ENCODE results near the gene PTPRQ.
"Not testable (repeated sequence)": the region's sequence is repeated elsewhere in the genome, so short reads cannot be mapped to it uniquely, and the experiment has no call there.

Gene PTPRQ

GRCh38 chr12:80648881-80649280 is 204.8 kb downstream of the PTPRQ start:
- Histone ChIP-seq H3K4me3 (ENCODE audit: low read length) (no peak overlapping the region), H3K9me3 (ENCODE audit: control insufficient read depth, low read depth, low read length) (no peaks in the 10 kb centered on the region), H3K27ac (ENCODE audit: low read length) (no peak overlapping the region), H3K4me1 (ENCODE audit: control insufficient read depth, low read depth, low read length) (no peaks in the 10 kb centered on the region), H3K9ac (ENCODE audit: low read length) (no peak overlapping the region), H3K36me3 (ENCODE audit: control insufficient read depth, low read depth, low read length) (no peaks in the 10 kb centered on the region), H3K27me3 (ENCODE audit: control insufficient read depth, insufficient read depth, low read length) (no peaks in the 10 kb centered on the region)

GRCh38 chr12:80655751-80656150 is 211.7 kb downstream of the PTPRQ start:
- H3K4me3 ChIP-seq (ENCODE audit: low read length) = no peak overlapping the region
- H3K27me3 ChIP-seq (ENCODE audit: control insufficient read depth, insufficient read depth, low read length) = no peaks in the 10 kb centered on the region
- no peak overlapping the region for H3K27ac ChIP-seq (ENCODE audit: low read length)
- H3K9ac ChIP-seq (ENCODE audit: low read length) = no peak overlapping the region
- H3K4me1 ChIP-seq (ENCODE audit: control insufficient read depth, low read depth, low read length) = no peaks in the 10 kb centered on the region
- H3K9me3 ChIP-seq (ENCODE audit: control insufficient read depth, low read depth, low read length) = no peaks in the 10 kb centered on the region
- H3K36me3 ChIP-seq (ENCODE audit: control insufficient read depth, low read depth, low read length) = no peaks in the 10 kb centered on the region

GRCh38 chr12:80659512-80660063 is 215.6 kb downstream of the PTPRQ start:
- no peaks in the 10 kb centered on the region for H3K9me3 ChIP-seq (ENCODE audit: control insufficient read depth, low read depth, low read length)
- no peaks in the 10 kb centered on the region for H3K4me1 ChIP-seq (ENCODE audit: control insufficient read depth, low read depth, low read length)
- no peak overlapping the region for H3K4me3 ChIP-seq (ENCODE audit: low read length)
- H3K9ac ChIP-seq (ENCODE audit: low read length) = no peak overlapping the region
- H3K36me3 ChIP-seq (ENCODE audit: control insufficient read depth, low read depth, low read length) = no peaks in the 10 kb centered on the region
- no peak overlapping the region for H3K27ac ChIP-seq (ENCODE audit: low read length)
- H3K27me3 ChIP-seq (ENCODE audit: control insufficient read depth, insufficient read depth, low read length) = no peaks in the 10 kb centered on the region

- H3K27me3 ChIP-seq (ENCODE audit: control insufficient read depth, insufficient read depth, low read length) = no peaks in the 10 kb centered on the region
- H3K36me3 ChIP-seq (ENCODE audit: control insufficient read depth, low read depth, low read length) = no peaks in the 10 kb centered on the region
- no peaks in the 10 kb centered on the region for H3K9me3 ChIP-seq (ENCODE audit: control insufficient read depth, low read depth, low read length)
- no peak overlapping the region for H3K9ac ChIP-seq (ENCODE audit: low read length)
- H3K4me1 ChIP-seq (ENCODE audit: control insufficient read depth, low read depth, low read length) = no peaks in the 10 kb centered on the region
- H3K27ac ChIP-seq (ENCODE audit: low read length) = no peak overlapping the region
- H3K4me3 ChIP-seq (ENCODE audit: low read length) = no peak overlapping the region
Measured at GRCh38 chr12:80662586-80662985, 218.6 kb downstream of the PTPRQ start.

- H3K4me1 ChIP-seq (ENCODE audit: control insufficient read depth, low read depth, low read length) = no peaks in the 10 kb centered on the region
- H3K4me3 ChIP-seq (ENCODE audit: low read length) = no peak overlapping the region
Measured at GRCh38 chr12:80670214-80670613, 226.2 kb downstream of the PTPRQ start.

GRCh38 chr12:80676042-80676636 is 232.1 kb downstream of the PTPRQ start:
- H3K27me3 ChIP-seq (ENCODE audit: control insufficient read depth, insufficient read depth, low read length); H3K36me3 ChIP-seq (ENCODE audit: control insufficient read depth, low read depth, low read length); H3K27ac ChIP-seq (ENCODE audit: low read length); H3K4me1 ChIP-seq (ENCODE audit: control insufficient read depth, low read depth, low read length); H3K9me3 ChIP-seq (ENCODE audit: control insufficient read depth, low read depth, low read length); H3K9ac ChIP-seq (ENCODE audit: low read length); H3K4me3 ChIP-seq (ENCODE audit: low read length): not testable (repeated sequence)

More at GRCh38 chr12:80670214-80670613, 226.2 kb downstream of the PTPRQ start:
- H3K9ac ChIP-seq (ENCODE audit: low read length) = no peak overlapping the region
- H3K9me3 ChIP-seq (ENCODE audit: control insufficient read depth, low read depth, low read length) = no peaks in the 10 kb centered on the region
- no peaks in the 10 kb centered on the region for H3K36me3 ChIP-seq (ENCODE audit: control insufficient read depth, low read depth, low read length)
- no peaks in the 10 kb centered on the region for H3K27me3 ChIP-seq (ENCODE audit: control insufficient read depth, insufficient read depth, low read length)
- H3K27ac ChIP-seq (ENCODE audit: low read length) = no peak overlapping the region

- H3K27me3 ChIP-seq (ENCODE audit: control insufficient read depth, insufficient read depth, low read length) = no peaks in the 10 kb centered on the region
- H3K27ac ChIP-seq (ENCODE audit: low read length) = no peak overlapping the region
- H3K9me3 ChIP-seq (ENCODE audit: control insufficient read depth, low read depth, low read length) = no peaks in the 10 kb centered on the region
- no peaks in the 10 kb centered on the region for H3K4me1 ChIP-seq (ENCODE audit: control insufficient read depth, low read depth, low read length)
- H3K36me3 ChIP-seq (ENCODE audit: control insufficient read depth, low read depth, low read length) = no peaks in the 10 kb centered on the region
- H3K4me3 ChIP-seq (ENCODE audit: low read length) = no peak overlapping the region
- no peak overlapping the region for H3K9ac ChIP-seq (ENCODE audit: low read length)
Measured at GRCh38 chr12:80676856-80677255, 232.8 kb downstream of the PTPRQ start.

- Histone ChIP-seq H3K9ac (ENCODE audit: low read length) (no peak overlapping the region), H3K27me3 (ENCODE audit: control insufficient read depth, insufficient read depth, low read length) (no peaks in the 10 kb centered on the region), H3K9me3 (ENCODE audit: control insufficient read depth, low read depth, low read length) (no peaks in the 10 kb centered on the region), H3K4me3 (ENCODE audit: low read length) (no peak overlapping the region), H3K27ac (ENCODE audit: low read length) (no peak overlapping the region), H3K36me3 (ENCODE audit: control insufficient read depth, low read depth, low read length) (no peaks in the 10 kb centered on the region), H3K4me1 (ENCODE audit: control insufficient read depth, low read depth, low read length) (peaks cover under 1% of the 10 kb centered on the region)
Measured at GRCh38 chr12:80677994-80678393, 234.0 kb downstream of the PTPRQ start.

GRCh38 chr12:80679346-80680131 is 235.5 kb downstream of the PTPRQ start:
- no peak overlapping the region for H3K4me3 ChIP-seq (ENCODE audit: low read length)
- H3K27me3 ChIP-seq (ENCODE audit: control insufficient read depth, insufficient read depth, low read length) = no peaks in the 10 kb centered on the region
- peaks cover 10% of the 10 kb centered on the region for H3K4me1 ChIP-seq (ENCODE audit: control insufficient read depth, low read depth, low read length)
- no peak overlapping the region for H3K27ac ChIP-seq (ENCODE audit: low read length)
- H3K9me3 ChIP-seq (ENCODE audit: control insufficient read depth, low read depth, low read length) = no peaks in the 10 kb centered on the region
- H3K9ac ChIP-seq (ENCODE audit: low read length) = no peak overlapping the region
- no peaks in the 10 kb centered on the region for H3K36me3 ChIP-seq (ENCODE audit: control insufficient read depth, low read depth, low read length)

GRCh38 chr12:80681287-80681686 is 237.3 kb downstream of the PTPRQ start:
- Histone ChIP-seq H3K9ac (ENCODE audit: low read length) (no peak overlapping the region), H3K9me3 (ENCODE audit: control insufficient read depth, low read depth, low read length) (no peaks in the 10 kb centered on the region), H3K36me3 (ENCODE audit: control insufficient read depth, low read depth, low read length) (no peaks in the 10 kb centered on the region), H3K27me3 (ENCODE audit: control insufficient read depth, insufficient read depth, low read length) (no peaks in the 10 kb centered on the region), H3K27ac (ENCODE audit: low read length) (no peak overlapping the region), H3K4me3 (ENCODE audit: low read length) (no peak overlapping the region), H3K4me1 (ENCODE audit: control insufficient read depth, low read depth, low read length) (peaks cover 12% of the 10 kb centered on the region)

GRCh38 chr12:80681786-80682185 is 237.8 kb downstream of the PTPRQ start:
- Histone ChIP-seq H3K9me3 (ENCODE audit: control insufficient read depth, low read depth, low read length) (no peaks in the 10 kb centered on the region), H3K4me3 (ENCODE audit: low read length) (no peak overlapping the region)

GRCh38 chr12:80684077-80684495 is 240.1 kb downstream of the PTPRQ start:
- no peaks in the 10 kb centered on the region for H3K9me3 ChIP-seq (ENCODE audit: control insufficient read depth, low read depth, low read length)
- no peaks in the 10 kb centered on the region for H3K36me3 ChIP-seq (ENCODE audit: control insufficient read depth, low read depth, low read length)
- peaks cover 12% of the 10 kb centered on the region for H3K4me1 ChIP-seq (ENCODE audit: control insufficient read depth, low read depth, low read length)
- peak overlapping the region; percentile 39 for H3K4me3 ChIP-seq (ENCODE audit: low read length)
- H3K9ac ChIP-seq (ENCODE audit: low read length) = peak overlapping the region; percentile 67
- peak overlapping the region; percentile 74 for H3K27ac ChIP-seq (ENCODE audit: low read length)
- H3K27me3 ChIP-seq (ENCODE audit: control insufficient read depth, insufficient read depth, low read length) = no peaks in the 10 kb centered on the region

More at GRCh38 chr12:80681786-80682185, 237.8 kb downstream of the PTPRQ start:
- Histone ChIP-seq H3K27me3 (ENCODE audit: control insufficient read depth, insufficient read depth, low read length) (no peaks in the 10 kb centered on the region), H3K4me1 (ENCODE audit: control insufficient read depth, low read depth, low read length) (peaks cover 12% of the 10 kb centered on the region), H3K9ac (ENCODE audit: low read length) (no peak overlapping the region), H3K27ac (ENCODE audit: low read length) (no peak overlapping the region), H3K36me3 (ENCODE audit: control insufficient read depth, low read depth, low read length) (no peaks in the 10 kb centered on the region)

Measured in iPS-18a (cell line).